Dedifferentiated amniotic fluid mesenchymal stem cell (primary cell): ENCODE results near the gene TBC1D16.
"Not testable (repeated sequence)": the region's sequence is repeated elsewhere in the genome, so short reads cannot be mapped to it uniquely, and the experiment has no call there.

Experiments used
- DNase-seq: peaks from one replicate; pipeline ENCODE4 v3.0.0-alpha.2; 2016; ENCODE audit errors: extremely low spot score

Gene TBC1D16

DNA sequence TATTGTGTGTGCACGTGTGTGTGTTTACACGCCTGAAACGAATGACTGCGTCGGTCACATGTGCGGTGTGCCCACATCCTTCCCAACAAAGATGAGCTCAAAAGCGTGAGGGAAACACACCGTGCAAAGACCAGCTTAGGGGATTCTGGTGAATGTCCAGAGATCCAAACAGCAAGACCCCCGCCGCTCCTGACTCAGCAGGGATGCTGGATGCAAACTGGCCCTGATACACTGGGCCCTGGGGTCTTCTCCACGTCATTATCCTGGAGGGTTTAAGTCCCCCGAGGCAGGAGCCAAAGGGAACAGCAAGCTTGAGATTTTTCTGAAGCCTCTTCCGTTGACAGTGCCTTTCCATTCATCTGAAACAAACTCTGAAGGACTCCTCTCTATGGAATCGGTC lies 59.2 kb downstream of the TBC1D16 start:
- no peak for DNase-seq

- no peak for DNase-seq
Measured at GRCh38 chr17:79975498-79976134, 60.1 kb downstream of the TBC1D16 start.

DNA sequence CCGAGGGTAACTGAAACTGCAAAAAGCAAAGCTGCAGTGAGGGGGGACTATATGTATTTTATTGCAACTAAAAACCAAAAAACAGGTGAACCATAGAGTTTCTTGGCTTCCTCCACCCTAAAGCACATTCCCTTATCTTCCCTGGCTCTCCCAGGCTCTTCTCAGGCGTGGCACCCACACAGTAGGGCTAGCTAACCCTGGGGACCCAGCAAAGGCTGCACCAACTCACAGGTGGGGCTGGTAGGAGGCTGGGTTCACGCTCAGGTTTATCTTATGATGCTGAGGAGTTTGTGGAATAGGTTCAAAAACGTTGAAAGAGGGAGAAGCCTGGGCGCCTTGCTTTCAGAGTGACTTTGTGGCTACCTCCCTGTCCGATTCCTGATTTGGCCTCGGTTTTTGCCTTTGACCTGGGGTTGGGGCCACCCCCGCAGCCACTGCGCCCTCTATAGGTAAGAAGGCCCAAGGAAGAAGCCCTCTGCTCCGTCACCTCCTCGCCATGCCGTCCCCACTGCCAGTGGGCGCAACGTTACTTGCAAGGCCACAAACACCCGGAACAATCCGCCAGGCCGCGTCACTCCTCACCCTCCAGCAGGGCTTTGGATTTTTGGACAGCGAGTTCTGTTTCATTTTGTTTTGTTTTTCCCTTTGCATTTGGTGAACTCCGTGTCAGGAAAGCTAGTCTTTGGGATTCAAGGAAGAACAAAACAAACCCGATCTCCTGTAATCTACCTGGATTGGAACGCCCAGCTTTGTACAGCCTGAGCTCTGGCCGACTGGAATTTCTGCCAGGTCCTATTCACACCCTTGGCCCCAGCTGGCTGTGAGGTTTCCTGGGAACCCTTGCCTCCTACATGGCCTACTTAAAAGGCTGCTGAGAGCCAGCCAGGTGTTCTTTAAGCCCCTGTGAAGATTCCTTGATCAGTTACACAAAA lies 60.8 kb downstream of the TBC1D16 start:
- no peak for DNase-seq

GRCh38 chr17:79971651-79972050 lies 64.0 kb downstream of the TBC1D16 start:
- DNase-seq: no peak

GRCh38 chr17:79970576-79971068 lies 65.0 kb downstream of the TBC1D16 start:
- DNase-seq: no peak

GRCh38 chr17:79969906-79970305 lies 65.8 kb downstream of the TBC1D16 start:
- DNase-seq: no peak

DNA sequence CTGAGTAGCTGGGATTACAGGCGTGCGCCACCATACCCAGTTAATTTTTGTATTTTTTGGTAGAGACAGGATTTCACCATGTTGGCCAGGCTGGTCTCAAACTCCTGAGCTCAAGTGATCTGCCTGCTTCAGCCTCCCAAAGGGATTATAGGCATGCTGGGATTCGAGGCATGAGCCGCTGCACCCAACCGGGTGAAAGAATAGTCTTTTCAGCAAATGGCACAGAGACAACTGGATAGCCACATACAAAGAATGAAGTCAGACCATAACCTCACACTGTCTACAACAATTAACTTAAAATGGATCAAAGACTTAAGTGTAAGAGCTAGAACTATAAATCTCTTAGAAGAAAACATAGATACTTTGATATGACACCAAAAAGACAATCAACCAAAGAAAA lies 67.6 kb downstream of the TBC1D16 start:
- no peak for DNase-seq

DNA sequence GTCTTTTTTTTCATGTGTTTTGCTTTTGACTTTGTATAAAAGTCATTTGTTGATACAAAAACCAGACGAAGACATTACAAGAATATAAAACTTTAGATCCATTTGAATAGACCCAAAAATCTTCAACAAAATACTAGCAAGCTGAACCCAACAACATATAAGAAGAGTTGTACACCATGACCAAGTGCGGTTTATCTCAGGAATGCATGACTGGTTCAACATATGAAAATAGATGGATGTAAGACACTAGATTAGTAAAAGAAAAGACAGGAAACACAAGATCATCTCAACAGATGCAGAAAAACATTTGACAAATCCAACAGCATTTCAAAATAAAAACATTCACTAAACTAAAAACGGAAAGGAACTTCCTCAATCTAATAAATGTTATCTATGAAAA lies 69.0 kb downstream of the TBC1D16 start:
- no peak for DNase-seq

DNA sequence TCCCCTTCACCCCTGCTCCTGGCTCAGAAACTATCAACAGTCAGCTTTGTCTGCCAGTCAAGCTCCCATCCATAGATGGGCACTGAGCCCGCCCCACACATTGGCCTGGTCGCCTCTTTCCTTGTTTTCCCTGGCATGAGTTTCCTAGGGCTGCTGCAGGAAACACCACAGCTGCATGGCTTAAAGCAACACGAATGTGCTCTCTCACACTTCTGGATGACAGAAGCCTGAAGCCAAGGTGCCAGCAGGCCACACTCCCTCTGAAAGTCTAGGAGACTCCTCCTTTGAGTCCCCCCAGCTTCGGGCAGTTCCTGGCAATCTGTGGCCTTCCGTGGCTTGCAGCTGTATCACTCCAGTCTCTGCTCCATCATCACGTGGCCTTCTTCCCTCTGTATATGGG lies 69.9 kb downstream of the TBC1D16 start:
- DNase-seq: no peak

GRCh38 chr17:79962467-79962866 lies 73.2 kb downstream of the TBC1D16 start:
- not testable (repeated sequence) for DNase-seq

- DNase-seq: not testable (repeated sequence)
Measured at GRCh38 chr17:79961567-79961966, 74.1 kb downstream of the TBC1D16 start.

DNA sequence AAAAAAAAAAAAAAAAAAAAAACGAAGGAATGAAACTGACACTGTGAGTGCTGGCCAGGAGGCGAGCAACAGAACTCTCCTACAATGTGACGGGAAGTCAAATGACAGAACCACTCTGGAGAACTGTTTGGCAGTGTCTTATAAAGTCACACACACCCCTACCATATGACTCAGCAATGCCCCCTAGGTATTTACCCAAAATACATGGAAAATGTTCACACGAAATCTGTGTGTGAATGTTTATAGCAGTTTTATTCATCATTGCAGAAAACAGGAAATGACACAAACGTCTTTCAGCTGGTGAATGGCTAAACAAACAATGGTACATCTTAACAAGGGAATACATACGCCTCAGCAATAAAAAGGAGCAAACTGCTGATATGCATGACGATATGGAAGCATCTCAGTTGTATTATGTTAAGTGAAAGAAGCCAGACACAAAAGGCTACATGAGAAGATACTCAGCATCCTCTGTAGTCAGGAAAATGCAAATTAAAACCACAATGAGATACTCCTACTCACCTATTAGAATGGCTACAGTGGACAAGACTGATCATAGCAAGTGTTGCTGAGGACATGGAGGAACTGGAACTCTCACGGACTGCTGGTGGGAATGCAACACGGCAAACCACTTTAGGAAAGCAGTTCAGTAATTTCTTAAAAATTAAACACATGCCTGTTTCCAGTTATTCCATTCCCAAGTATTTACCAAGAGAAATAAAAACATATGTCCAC lies 74.7 kb downstream of the TBC1D16 start:
- DNase-seq: no peak

DNA sequence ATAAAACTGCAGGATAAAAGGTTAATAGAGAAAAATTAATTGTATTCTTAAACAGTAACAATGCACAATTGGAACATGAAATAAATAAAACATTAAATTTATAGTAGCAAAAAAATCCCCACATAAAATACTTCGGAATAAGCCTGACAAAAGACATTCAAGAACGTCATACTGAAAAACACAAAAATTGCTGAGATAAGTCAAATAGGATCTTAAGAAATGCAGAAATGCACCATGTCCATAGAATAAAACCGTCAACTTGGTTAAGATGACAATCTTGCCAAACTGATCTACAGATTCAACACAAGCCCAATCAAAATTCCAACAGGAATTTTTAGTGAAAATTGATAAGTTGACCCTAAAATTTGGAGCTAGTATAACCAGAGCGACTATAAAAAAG lies 76.6 kb downstream of the TBC1D16 start:
- no peak for DNase-seq

DNA sequence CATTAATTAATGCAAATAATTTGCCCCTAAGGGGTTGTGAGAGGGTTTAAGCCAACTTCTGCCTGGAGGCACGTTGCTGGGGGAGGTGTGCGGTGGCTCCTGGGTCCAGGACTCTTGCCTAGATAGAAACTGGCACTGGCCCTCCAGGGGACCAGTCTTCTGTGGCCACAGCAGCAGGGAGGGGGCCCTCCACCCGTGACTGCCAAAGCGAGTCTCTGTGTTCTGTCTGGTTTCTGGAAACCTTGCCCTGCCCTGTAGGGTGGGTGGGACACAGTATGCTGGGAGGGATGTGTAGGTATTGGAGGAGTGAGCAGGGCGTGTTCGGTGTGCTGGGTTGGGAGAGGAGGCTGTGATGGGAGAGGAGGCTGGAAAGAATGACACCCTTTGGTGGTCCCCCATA lies 78.8 kb downstream of the TBC1D16 start:
- DNase-seq: no peak

DNA sequence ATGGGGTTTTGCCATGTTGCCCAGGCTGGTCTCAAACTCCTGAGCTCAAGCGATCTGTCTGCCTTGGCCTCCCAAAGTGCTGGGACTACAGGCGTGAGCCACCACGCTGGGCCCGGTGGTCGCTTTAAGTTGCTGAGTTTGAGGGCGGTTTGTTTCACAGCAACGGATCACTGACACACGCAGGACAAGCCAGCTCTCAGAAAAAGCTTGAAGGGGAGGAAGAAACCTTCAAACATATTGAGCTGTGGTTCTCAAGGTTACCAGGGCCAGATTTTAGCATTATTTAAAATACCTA lies 79.3 kb downstream of the TBC1D16 start:
- DNase-seq: not testable (repeated sequence)

- no peak for DNase-seq
Measured at GRCh38 chr17:79955691-79956440, 79.8 kb downstream of the TBC1D16 start.

DNA sequence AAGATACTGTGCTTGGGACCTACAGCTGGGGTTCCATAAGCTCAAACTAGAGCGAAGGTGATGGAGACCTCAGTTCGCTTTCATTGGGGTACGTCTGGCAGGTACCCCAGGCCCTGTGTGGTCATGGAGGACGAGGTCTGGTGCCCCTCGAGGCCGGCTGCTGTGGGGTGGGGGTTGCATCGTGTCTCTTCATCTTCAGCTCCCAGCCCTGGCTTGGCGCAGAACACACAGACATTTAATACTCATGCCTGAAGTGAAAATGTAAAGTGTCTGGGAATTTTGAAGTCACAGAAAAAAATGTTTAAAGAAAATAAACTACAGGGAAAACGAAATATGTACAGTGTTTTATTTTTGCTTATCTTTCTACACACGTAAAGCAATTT lies 80.5 kb downstream of the TBC1D16 start:
- DNase-seq: no peak

DNA sequence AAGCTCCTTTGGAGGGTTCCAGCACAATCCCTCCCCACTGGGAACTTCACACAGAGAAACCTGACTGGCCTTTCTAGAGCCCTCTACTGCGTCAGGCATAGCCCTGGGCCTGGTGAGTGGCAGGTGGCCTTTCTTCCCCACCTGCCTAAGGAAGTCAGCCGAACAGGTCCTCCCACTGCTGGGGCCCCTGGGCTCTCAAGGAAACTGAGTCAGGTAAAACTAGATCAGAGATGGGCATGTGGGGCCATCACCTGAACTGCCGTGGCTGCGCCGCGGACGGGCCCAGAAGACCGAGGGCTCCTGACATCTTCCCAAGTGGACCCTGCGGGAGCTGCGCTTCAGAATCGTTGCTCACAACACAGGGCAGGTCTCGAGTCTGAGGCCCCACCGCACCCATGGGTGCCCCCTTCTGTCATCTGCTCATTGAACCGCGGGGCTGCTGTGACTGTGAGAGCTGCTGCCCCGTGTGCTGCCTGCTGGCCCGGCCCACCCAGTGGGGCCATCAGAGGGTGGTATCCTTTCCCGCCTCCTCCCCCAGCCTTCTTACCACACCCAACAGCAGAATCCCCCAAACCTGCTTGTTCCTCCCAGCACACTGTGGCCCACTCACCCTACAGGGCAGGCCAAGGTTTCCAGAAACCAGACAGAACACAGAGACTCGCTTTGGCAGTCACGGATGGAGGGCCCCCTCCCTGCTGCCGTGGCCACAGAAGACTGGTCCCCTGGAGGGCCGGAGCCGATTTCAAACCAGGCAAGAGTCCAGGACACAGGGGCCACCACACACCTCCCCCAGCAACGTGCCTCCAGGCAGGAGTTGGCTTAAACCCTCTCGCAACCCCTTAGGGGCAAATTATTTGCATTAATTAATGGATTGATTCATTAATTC lies 81.1 kb downstream of the TBC1D16 start:
- no peak for DNase-seq

GRCh38 chr17:79953335-79953734 lies 82.3 kb downstream of the TBC1D16 start:
- no peak for DNase-seq

DNA sequence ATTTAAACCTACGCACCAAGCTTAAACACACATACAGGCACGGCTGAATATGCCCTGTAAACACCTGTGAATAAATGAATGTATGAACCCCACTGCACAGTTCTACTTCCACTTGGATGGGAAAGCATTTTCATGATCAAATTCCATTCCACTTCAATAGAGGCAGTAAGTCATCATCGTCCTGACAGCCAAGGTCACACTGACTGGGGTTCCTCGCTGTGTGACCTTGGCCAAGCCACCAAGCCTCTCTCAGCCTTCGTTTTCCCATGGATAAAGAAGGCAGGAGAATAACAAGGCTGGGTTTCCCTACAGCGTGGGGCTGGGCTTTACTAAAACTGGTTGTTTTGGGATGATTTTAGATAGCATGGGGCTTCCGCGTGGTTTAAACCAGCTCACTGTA lies 82.8 kb downstream of the TBC1D16 start:
- no peak for DNase-seq
